IMR-90 (cell line): ENCODE data around the gene KIRREL1. TPM values are rescaled to one million over a fixed set of nuclear protein-coding genes. Genes with fewer than 3 reads are reported as not detected.

ENCODE experiments used
- ATAC-seq: fragments of 200-7000 bp; cut with Tn5 transposase; 2 replicates; pipeline ENCODE4 v1.9.1; 2020; ENCODE audit warnings: low read depth, mild to moderate bottlenecking, moderate library complexity
- BruUV-seq: library from RNA; stranded (reverse); fragments of 400-500 nt; replicated peaks from 2 replicates; lab custom pipeline; 2021; lab: Mats Ljungman, UMichigan
- CTCF ChIA-PET: fragments of 300-600 bp; formaldehyde crosslinking; extraction: SDS; loops from one replicate; lab custom pipeline; 2021; ENCODE audit warnings: antibody characterized with exemption; lab: Yijun Ruan, JAX
- POLR2A ChIA-PET: fragments of 300-600 bp; sonication (Branson Sonifier 250); formaldehyde crosslinking; loops from one replicate; lab custom pipeline; 2022; ENCODE audit warnings: antibody characterized with exemption; ENCODE audit not compliant: unreplicated experiment; lab: Charles Lee
- DNase-seq: peaks from one replicate; pipeline ENCODE4 v3.0.0; 2013
- H2AFZ ChIP-seq: replicated peaks from 2 replicates; pipeline ENCODE3; 2013; ENCODE audit warnings: low read length, mild to moderate bottlenecking; ENCODE audit not compliant: poor library complexity
- H2AK5ac ChIP-seq: 2 replicates; pipeline ENCODE4 v1.6.1; 2013; ENCODE audit warnings: low read depth, low read length, inconsistent platforms
- H2AK9ac ChIP-seq: replicated peaks from 2 replicates; pipeline ENCODE3; 2013; ENCODE audit warnings: mild to moderate bottlenecking, low read depth, low read length, moderate library complexity; ENCODE audit not compliant: poor library complexity
- H2BK120ac ChIP-seq: 2 replicates; pipeline ENCODE4 v1.6.1; 2013; ENCODE audit warnings: low read depth, low read length, inconsistent platforms
- H2BK15ac ChIP-seq: 3 replicates; pipeline ENCODE4 v1.6.1; 2013; ENCODE audit warnings: low read depth, low read length, inconsistent platforms
- H2BK20ac ChIP-seq: 2 replicates; pipeline ENCODE4 v1.6.1; 2013; ENCODE audit warnings: low read depth, mild to moderate bottlenecking, inconsistent platforms, low read length, moderate library complexity
- H2BK5ac ChIP-seq: 2 replicates; pipeline ENCODE4 v1.6.1; 2013; ENCODE audit warnings: mild to moderate bottlenecking, low read depth, low read length, inconsistent platforms; ENCODE audit not compliant: poor library complexity, severe bottlenecking
- H3K14ac ChIP-seq: replicated peaks from 2 replicates; pipeline ENCODE4 v1.6.1; 2013; ENCODE audit warnings: low read depth, low read length, inconsistent platforms
- H3K18ac ChIP-seq: 2 replicates; pipeline ENCODE4 v1.6.1; 2013; ENCODE audit warnings: low read depth, low read length, control low read depth
- H3K23ac ChIP-seq: 2 replicates; pipeline ENCODE4 v1.6.1; 2013; ENCODE audit warnings: low read depth, low read length, inconsistent platforms
- H3K27ac ChIP-seq: 2 replicates; pipeline ENCODE4 v1.5.1; 2013; ENCODE audit warnings: mild to moderate bottlenecking, control low read depth, low read length; ENCODE audit not compliant: insufficient read depth
- H3K27me3 ChIP-seq: 2 replicates; pipeline ENCODE4 v1.6.1; 2013; ENCODE audit warnings: low read length; ENCODE audit not compliant: control insufficient read depth, insufficient read depth
- H3K36me3 ChIP-seq: 2 replicates; pipeline ENCODE4 v1.6.1; 2013; ENCODE audit warnings: low read length, mixed read lengths; ENCODE audit not compliant: control insufficient read depth, insufficient read depth
- H3K4ac ChIP-seq: 2 replicates; pipeline ENCODE4 v1.6.1; 2013; ENCODE audit warnings: low read depth, low read length, inconsistent platforms
- H3K4me1 ChIP-seq: 2 replicates; pipeline ENCODE4 v1.6.1; 2013; ENCODE audit warnings: low read length, mixed read lengths; ENCODE audit not compliant: control insufficient read depth, insufficient read depth
- H3K4me2 ChIP-seq: 2 replicates; pipeline ENCODE4 v1.6.1; 2013; ENCODE audit warnings: low read depth, mild to moderate bottlenecking, control low read depth, low read length, moderate library complexity
- H3K4me3 ChIP-seq: 2 replicates; pipeline ENCODE4 v1.5.1; 2013; ENCODE audit warnings: low read depth, mild to moderate bottlenecking, control low read depth, low read length, moderate library complexity; ENCODE audit not compliant: insufficient read depth
- H3K56ac ChIP-seq: 2 replicates; pipeline ENCODE4 v1.6.1; 2013; ENCODE audit warnings: low read length, inconsistent platforms; ENCODE audit not compliant: insufficient read depth; ENCODE audit errors: extremely low read depth
- H3K79me1 ChIP-seq, 2 experiments: 2 replicates each; pipeline ENCODE4 v1.6.1; 2013; ENCODE audit warnings: low read length in 2 of 2, inconsistent platforms in 1 of 2, low read depth in 1 of 2
- H3K9ac ChIP-seq: 2 replicates; pipeline ENCODE4 v1.6.1; 2013; ENCODE audit warnings: low read depth, low read length, control low read depth
- H3K9me1 ChIP-seq: 2 replicates; pipeline ENCODE4 v1.6.1; 2013; ENCODE audit warnings: low read length, inconsistent platforms; ENCODE audit not compliant: insufficient read depth
- H3K9me3 ChIP-seq: 2 replicates; pipeline ENCODE4 v1.6.1; 2013; ENCODE audit warnings: low read length; ENCODE audit not compliant: control insufficient read depth, insufficient read depth
- H4K20me1 ChIP-seq: 2 replicates; pipeline ENCODE4 v1.6.1; 2013; ENCODE audit warnings: low read length, inconsistent platforms; ENCODE audit not compliant: insufficient read depth
- H4K5ac ChIP-seq: 2 replicates; pipeline ENCODE4 v1.6.1; 2013; ENCODE audit warnings: mild to moderate bottlenecking, low read depth, low read length, control low read depth
- H4K8ac ChIP-seq, 2 experiments: 2 replicates each; pipeline ENCODE4 v1.6.1; 2013; ENCODE audit warnings: low read depth in 2 of 2, low read length in 2 of 2, control low read depth in 1 of 2, inconsistent platforms in 1 of 2
- H4K91ac ChIP-seq: 2 replicates; pipeline ENCODE4 v1.6.1; 2013; ENCODE audit warnings: low read depth, low read length, inconsistent platforms; ENCODE audit not compliant: insufficient read depth
- BHLHE40 ChIP-seq: fragments of 150-350 bp; IDR thresholded peaks from 2 replicates; pipeline ENCODE4 v1.6.1; 2016; ENCODE audit warnings: mild to moderate bottlenecking, low read depth, low read length
- CEBPB ChIP-seq: IDR thresholded peaks from 2 replicates; pipeline ENCODE4 v1.6.1; 2012; ENCODE audit warnings: low read depth, low read length, improper control_type of control experiment
- CHD1 ChIP-seq: IDR thresholded peaks from 2 replicates; pipeline ENCODE4 v1.6.1; 2012; ENCODE audit warnings: low read depth, low read length, improper control_type of control experiment
- CTCF ChIP-seq: conservative IDR thresholded peaks from 2 replicates; pipeline ENCODE4 v1.5.1; 2012; ENCODE audit warnings: mild to moderate bottlenecking, low read depth, low read length, improper control_type of control experiment
- ELK1 ChIP-seq: fragments of 150-350 bp; IDR thresholded peaks from 2 replicates; pipeline ENCODE4 v1.6.1; 2016; ENCODE audit warnings: low read depth, mild to moderate bottlenecking, low read length, moderate library complexity, borderline replicate concordance
- FOS ChIP-seq: fragments of 150-350 bp; IDR thresholded peaks from 2 replicates; pipeline ENCODE4 v1.6.1; 2016; ENCODE audit warnings: low read depth, low read length
- MAFK ChIP-seq: IDR thresholded peaks from 2 replicates; pipeline ENCODE4 v1.6.1; 2012; ENCODE audit warnings: low read depth, low read length, improper control_type of control experiment
- MAZ ChIP-seq: IDR thresholded peaks from 2 replicates; pipeline ENCODE4 v1.6.1; 2012; ENCODE audit warnings: low read depth, mild to moderate bottlenecking, low read length, improper control_type of control experiment, moderate library complexity, borderline replicate concordance
- MXI1 ChIP-seq: IDR thresholded peaks from 2 replicates; pipeline ENCODE4 v1.6.1; 2012; ENCODE audit warnings: low read depth, mild to moderate bottlenecking, low read length, moderate library complexity, borderline replicate concordance
- NFE2L2 ChIP-seq: fragments of 150-350 bp; IDR thresholded peaks from 2 replicates; pipeline ENCODE4 v1.6.1; 2016; ENCODE audit warnings: low read depth, mild to moderate bottlenecking, low read length
- POLR2A ChIP-seq: IDR thresholded peaks from 2 replicates; pipeline ENCODE4 v1.6.1; 2012; ENCODE audit warnings: mild to moderate bottlenecking, low read depth, low read length
- RAD21 ChIP-seq: IDR thresholded peaks from 2 replicates; pipeline ENCODE4 v1.6.1; 2012; ENCODE audit warnings: low read length, improper control_type of control experiment
- RCOR1 ChIP-seq: IDR thresholded peaks from 2 replicates; pipeline ENCODE4 v1.6.1; 2012; ENCODE audit warnings: mild to moderate bottlenecking, low read length, improper control_type of control experiment; ENCODE audit not compliant: insufficient replicate concordance
- RFX5 ChIP-seq: IDR thresholded peaks from 2 replicates; pipeline ENCODE4 v1.8.0; 2012; ENCODE audit warnings: low read depth, mild to moderate bottlenecking, low read length, moderate library complexity
- SMC3 ChIP-seq: fragments of 150-350 bp; IDR thresholded peaks from 2 replicates; pipeline ENCODE4 v1.6.1; 2016; ENCODE audit warnings: low read depth, mild to moderate bottlenecking, antibody characterized with exemption, low read length, moderate library complexity
- USF2 ChIP-seq: fragments of 150-350 bp; IDR thresholded peaks from 2 replicates; pipeline ENCODE4 v1.6.1; 2017; ENCODE audit warnings: mild to moderate bottlenecking, antibody characterized with exemption, low read length, low read depth
- WGBS, 2 experiments: methylation state at CpG; one replicate each; pipeline versions ENCODE4 v1.1.5 to v1.1.7; 2013; ENCODE audit warnings: missing lambda C conversion rate in 2 of 2; ENCODE audit not compliant: insufficient read length in 1 of 2; ENCODE audit errors: extremely low coverage in 2 of 2; 5-methylcytosine and 5-hydroxymethylcytosine counted together
- dilution Hi-C: fragments of 300-500 bp; cut with HindIII; formaldehyde crosslinking; loops from one replicate; pipeline ENCODE4 v1.14.3; 2018; ENCODE audit warnings: low sequenced_read_pairs; ENCODE audit not compliant: unreplicated experiment
- in situ Hi-C: fragments of 300-500 bp; cut with MboI; formaldehyde crosslinking; loops from 3 replicates; pipeline ENCODE4 v1.14.3; 2019; ENCODE audit warnings: low sequenced_read_pairs, inconsistent platforms, mixed read lengths
- intact Hi-C: fragments of 100-400 bp; cut with micrococcal nuclease; formaldehyde crosslinking; loops from 2 replicates; pipeline ENCODE4 v1.10.0; 2022
- polyA plus RNA-seq, 3 experiments: library from polyadenylated mRNA; depleted of rRNA; stranded (reverse); fragments of >200 nt; gene quantifications; 2 replicates each; pipeline ENCODE4 v1.2.3, GENCODE V29; 2012; ENCODE audit warnings: low replicate concordance in 1 of 3
- total RNA-seq: library from RNA; depleted of rRNA; stranded (reverse); fragments of >200 nt; gene quantifications from 2 replicates; pipeline ENCODE4 v1.2.3, GENCODE V29; 2012

KIRREL1 gene
- total and polyA plus RNA-seq, 2 of the 4 experiments (the other 2 are of a cell fraction) = 58.1 to 64.7 TPM

DNA sequence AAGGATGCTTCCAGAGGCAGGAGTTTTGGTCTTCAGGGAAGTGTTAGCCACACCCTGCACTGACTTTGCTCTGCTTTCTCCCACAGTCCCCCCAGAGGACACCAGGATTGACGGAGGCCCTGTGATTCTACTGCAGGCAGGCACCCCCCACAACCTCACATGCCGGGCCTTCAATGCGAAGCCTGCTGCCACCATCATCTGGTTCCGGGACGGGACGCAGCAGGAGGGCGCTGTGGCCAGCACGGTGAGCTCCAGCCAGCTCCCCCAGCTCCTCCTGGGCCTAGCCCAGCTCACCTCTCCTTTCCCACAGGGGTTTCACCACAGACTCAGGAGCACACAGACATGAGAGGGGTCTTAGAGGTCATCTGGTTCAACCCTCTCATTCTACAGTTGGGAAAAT is 90.9 kb downstream of the KIRREL1 start:
- intact Hi-C loops (no loop called here), dilution Hi-C loops (no loop called here), in situ Hi-C loops (no loop called here)
- Histone ChIP-seq H3K14ac (no peak overlapping the region), H4K8ac (no peak overlapping the region), H3K4me3 (no peak overlapping the region), H3K36me3 (peaks cover 80% of the 10 kb centered on the region), H2BK20ac (no peak overlapping the region), H3K27ac (no peak overlapping the region), H3K56ac (no peak overlapping the region), H3K18ac (no peak overlapping the region), H2AK9ac (no peak overlapping the region), H2BK120ac (no peak overlapping the region), H4K20me1 (peaks cover 21% of the 10 kb centered on the region), H3K79me1 (peaks cover 33 to 43% of the 10 kb centered on the region in 2 experiments; a peak in 3 of 4 replicates), H3K9me3 (no peaks in the 10 kb centered on the region), H4K91ac (no peak overlapping the region), H2BK5ac (no peak overlapping the region), H3K27me3 (no peaks in the 10 kb centered on the region), H2BK15ac (no peak overlapping the region), H4K5ac (no peak overlapping the region), H3K4me2 (no peak overlapping the region), H3K23ac (no peak overlapping the region), H3K9me1 (no peaks in the 10 kb centered on the region), H2AFZ (no peak overlapping the region), H3K4ac (no peak overlapping the region), H2AK5ac (no peak overlapping the region), H3K9ac (no peak overlapping the region), H3K4me1 (no peaks in the 10 kb centered on the region)
- WGBS, 2 experiments = no CpG with 5 or more reads among the region's 8 CpGs
- ChIA-PET POLR2A (no interaction called here), CTCF (interaction anchor here (1.0 to 1.4 kb wide), 2 partner anchors 65 to 115 kb away, joined by 3 read pairs; no protein-coding TSS in a partner anchor)
- no TSS peak for BruUV-seq
- TF ChIP-seq ELK1 = no peak
- no peak for TF ChIP-seq CEBPB
- TF ChIP-seq RFX5 = no peak
- no peak for TF ChIP-seq RCOR1
- TF ChIP-seq CHD1 = no peak
- TF ChIP-seq SMC3 = no peak
- TF ChIP-seq USF2 = no peak
- TF ChIP-seq MXI1 = no peak
- no peak for TF ChIP-seq MAFK
- no peak for TF ChIP-seq NFE2L2
- no peak for TF ChIP-seq FOS
- no peak for TF ChIP-seq POLR2A
- no peak for TF ChIP-seq RAD21
- TF ChIP-seq BHLHE40 = no peak
- TF ChIP-seq MAZ = no peak
- no peak for TF ChIP-seq CTCF
- ATAC-seq = no peak
- no peak for DNase-seq
